Dermis microvascular lymphatic vessel endothelial cell (primary cell): ENCODE measurements around the gene OR8G5. TPM values are rescaled to one million over a fixed set of nuclear protein-coding genes. Genes with fewer than 3 reads are reported as not detected.
"Not testable (repeated sequence)": the region's sequence is repeated elsewhere in the genome, so short reads cannot be mapped to it uniquely, and the experiment has no call there.

Experiments used
- DNase-seq, 2 donors: peaks; one replicate each; pipeline versions ENCODE4 v3.0.0 to v3.0.0-alpha.2; 2010; ENCODE audit warnings: low read depth in 2 of 2
- total RNA-seq: library from RNA; depleted of rRNA; stranded (reverse); fragments of >200 nt; gene quantifications from 2 replicates; pipeline ENCODE4 v1.2.1, GENCODE V29; 2014

Gene OR8G5, protein sequence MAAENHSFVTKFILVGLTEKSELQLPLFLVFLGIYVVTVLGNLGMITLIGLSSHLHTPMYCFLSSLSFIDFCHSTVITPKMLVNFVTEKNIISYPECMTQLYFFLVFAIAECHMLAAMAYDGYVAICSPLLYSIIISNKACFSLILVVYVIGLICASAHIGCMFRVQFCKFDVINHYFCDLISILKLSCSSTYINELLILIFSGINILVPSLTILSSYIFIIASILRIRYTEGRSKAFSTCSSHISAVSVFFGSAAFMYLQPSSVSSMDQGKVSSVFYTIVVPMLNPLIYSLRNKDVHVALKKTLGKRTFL
- not detected in 2 replicates for total RNA-seq

DNA sequence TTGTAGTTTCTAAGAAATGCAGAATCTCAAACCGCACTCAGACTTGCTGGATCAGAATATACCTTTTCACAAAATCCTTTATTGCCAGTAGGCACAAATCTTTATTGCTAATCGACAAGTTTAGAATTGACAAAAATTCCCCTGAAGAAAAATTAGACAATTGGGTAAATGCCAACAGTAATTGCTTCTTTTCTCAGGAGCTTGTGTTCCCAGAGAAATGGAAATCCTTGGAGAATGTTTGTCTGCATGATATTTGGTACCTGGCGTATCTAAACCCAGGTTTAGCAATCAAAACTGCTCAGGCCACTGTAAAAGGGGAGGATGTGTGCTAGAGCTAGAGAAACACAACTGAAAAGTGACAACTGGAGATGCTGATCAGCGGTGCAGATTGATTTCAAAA, at the start of gene OR8G5:
OR8G5 (plus strand) TSS at position 301 of the 400 bp plus-strand sequence. CDS start 8,556 bp downstream, outside the sequence.
- no peak for DNase-seq

DNA sequence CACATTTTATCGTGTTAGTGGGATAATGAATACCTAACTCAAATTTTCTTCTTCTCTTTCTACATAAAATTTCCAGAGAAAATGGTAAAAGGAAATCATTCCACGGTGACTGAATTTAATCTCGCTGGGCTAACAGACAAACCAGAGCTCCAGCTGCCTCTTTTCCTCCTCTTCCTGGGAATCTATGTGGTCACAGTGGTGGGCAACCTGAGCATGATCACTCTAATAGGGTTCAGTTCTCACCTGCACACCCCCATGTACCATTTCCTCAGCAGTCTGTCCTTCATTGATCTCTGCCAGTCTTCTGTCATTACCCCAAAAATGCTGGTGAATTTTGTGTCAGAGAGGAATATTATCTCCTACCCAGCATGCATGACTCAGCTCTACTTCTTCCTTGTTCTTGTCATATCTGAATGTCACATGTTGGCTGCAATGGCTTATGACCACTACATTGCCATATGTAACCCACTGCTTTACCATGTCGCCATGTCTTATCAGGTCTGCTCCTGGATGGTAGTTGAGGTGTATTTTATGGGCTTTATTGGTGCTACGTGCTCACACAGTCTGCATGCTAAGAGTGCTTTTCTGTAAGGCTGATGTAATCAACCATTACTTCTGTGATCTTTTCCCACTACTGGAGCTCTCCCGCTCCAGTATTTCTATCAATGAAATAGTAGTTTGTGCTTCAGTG, 48.9 kb upstream of the OR8G5 start:
- no peak for DNase-seq

DNA sequence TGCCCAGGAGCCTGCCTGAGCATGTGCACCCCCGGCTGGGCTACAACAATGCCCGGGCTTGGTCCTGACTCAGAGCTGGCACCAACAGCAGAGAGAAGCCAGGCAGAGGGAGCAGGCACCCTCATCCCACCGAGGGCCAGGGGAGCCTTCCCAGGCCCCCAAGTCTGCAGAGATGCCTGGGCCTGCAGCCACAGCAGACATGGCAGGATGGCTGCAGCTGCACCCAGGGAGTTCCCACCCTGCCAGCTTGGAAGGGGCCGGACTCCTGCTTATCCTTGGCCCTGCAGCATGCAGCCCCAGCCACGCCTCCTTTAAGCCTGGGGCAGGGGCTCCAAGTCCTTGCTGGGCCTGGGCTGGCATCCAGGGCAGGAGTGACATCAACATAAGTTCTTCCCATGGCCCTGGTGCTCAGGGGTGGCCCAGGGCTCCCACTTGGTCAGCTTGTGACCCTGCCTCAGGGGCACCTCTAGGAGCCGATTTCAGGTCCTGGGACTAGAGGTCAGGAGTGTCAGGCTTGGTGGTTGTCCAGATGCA, 46.3 kb upstream of the OR8G5 start:
- DNase-seq = no peak

DNA sequence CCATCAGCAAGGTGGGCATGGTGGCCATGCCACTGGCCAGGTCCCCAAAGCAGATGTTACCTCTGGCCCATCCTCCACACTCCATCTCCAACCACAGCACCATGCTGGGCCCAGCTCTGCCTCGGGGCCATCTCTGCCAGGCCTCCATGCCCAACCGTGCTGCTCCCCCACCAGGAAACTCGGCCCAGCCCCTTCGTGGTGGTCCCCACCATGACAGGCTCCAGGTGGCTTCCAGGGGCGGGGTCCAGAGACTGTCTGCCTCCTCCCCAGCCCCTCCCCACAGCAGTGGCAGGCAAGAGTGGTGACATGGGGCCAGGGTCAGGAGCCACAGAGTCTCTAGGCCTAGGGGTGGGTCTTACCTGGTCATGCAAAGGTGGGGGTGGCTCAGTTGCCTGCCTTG, 45.8 kb upstream of the OR8G5 start:
- no peak for DNase-seq

DNA sequence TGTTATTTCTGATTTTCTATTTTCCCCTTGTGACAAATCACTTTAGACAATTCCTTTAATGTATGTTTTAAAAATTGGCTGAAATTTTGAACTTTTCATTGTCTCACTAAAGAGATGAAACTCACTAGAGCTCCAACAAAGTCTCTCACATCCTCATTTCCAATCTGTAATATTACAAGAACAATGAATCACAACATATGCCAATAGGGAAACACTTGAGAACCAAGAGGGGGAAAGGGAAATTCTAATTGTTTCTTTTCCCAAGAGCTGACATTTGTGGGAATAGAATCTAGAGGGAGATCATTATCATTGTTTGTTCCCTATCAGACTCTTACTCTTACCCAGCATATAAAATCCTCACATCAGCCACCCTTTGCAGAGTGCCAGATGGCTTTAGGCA, 44.9 kb upstream of the OR8G5 start:
- no peak for DNase-seq

DNA sequence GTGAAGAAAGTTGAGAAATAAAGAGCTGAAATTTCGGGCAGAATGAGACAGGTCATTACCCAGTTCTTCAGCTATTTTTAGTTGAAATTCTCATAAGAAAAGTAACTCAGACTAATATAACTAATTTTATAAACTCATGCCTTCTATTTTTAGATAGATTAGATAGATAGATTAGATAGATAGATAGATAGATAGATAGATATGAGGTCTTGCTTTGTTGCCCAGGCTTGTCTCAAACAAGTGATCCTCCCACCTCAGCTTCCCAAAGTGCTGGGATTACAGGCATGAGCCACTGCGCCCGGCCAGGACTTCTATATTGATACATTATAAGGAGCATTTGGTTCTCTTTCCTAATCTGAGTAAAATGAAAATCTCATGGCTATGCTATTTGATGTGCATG, 42.1 kb upstream of the OR8G5 start:
- no peak for DNase-seq

DNA sequence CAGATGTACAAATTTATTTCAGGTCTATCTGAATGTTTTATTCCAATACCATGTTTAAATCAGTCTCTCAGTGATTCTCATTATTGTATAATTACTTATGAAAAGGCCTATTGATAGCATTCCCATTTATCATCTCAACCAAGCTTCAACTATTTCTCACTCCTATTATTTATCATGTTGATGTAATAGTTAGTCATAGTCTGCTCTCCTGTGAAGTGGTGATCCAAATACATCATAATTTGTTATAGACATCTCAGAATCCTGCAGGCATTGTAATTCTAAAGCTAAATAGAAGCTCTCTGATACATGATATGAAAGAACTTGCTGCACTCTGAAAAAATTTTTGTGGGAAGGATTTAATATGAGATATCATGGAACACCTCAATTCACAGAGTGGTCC, 37.0 kb upstream of the OR8G5 start:
- no peak for DNase-seq

DNA sequence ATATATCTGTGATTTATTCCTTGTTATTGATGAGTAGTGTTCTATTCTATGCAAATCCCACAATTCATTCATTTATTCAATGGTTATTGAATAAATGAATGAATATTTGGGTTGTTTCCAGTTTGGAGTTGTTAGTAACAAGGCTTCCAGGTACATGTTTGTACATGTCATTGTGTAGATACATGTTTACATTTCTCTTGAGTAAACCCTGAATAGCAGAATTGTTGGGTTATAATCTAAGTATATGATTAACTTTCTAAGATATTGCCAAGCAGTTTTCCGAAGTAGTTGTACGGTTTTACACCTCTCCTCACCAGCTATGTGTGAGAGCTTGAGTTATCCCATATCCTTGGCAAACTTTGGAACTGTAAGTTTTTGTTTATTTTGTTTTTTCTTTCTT, 33.8 kb upstream of the OR8G5 start:
- DNase-seq = no peak

DNA sequence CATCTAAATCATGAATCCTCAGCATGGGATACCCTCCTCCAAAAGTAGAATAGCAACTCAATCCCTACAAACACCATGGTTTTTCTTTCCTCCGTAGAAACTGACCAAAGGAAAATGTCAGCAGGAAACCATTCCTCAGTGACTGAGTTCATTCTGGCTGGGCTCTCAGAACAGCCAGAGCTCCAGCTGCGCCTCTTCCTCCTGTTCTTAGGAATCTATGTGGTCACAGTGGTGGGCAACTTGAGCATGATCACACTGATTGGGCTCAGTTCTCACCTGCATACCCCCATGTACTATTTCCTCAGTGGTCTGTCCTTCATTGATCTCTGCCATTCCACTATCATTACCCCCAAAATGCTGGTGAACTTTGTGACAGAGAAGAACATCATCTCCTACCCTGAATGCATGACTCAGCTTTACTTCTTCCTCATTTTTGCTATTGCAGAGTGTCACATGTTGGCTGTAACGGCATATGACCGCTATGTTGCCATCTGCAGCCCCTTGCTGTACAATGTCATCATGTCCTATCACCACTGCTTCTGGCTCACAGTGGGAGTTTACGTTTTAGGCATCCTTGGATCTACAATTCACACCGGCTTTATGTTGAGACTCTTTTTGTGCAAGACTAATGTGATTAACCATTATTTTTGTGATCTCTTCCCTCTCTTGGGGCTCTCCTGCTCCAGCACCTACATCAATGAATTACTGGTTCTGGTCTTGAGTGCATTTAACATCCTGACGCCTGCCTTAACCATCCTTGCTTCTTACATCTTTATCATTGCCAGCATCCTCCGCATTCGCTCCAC, 31.4 kb upstream of the OR8G5 start:
- not testable (repeated sequence) for DNase-seq

DNA sequence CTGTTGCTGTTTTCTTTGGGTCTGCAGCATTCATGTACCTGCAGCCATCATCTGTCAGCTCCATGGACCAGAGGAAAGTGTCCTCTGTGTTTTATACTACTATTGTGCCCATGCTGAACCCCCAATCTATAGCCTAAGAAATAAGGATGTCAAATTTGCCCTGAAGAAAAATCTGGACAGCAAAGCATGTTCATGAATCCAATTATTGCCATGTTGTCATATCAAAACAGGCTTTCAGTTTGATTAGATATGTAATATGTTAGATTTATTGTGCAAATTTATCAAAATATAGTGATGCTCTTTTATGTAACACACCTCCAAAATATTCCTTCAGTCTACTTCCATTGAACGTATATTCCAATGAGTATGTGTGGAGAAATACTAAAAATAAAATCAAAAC, 30.7 kb upstream of the OR8G5 start:
- DNase-seq = no peak

DNA sequence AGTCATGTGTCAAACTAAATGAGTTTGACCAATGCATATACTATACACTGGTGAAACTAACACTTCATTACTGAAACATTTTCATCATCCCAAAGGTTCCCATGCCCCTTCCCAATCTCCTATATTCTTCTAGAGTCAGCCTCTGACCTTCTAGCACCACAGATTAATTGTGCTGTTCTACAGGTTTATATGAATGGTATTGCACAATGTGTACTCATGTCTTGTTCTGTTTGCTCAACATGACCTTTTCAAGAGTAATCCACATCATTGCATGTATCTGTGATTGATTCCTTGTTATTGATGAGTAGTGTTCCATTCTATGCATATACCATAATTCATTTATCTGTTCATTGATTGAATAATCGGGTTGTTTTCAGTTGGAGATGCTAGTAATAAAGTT, 22.8 kb upstream of the OR8G5 start:
- DNase-seq = no peak

DNA sequence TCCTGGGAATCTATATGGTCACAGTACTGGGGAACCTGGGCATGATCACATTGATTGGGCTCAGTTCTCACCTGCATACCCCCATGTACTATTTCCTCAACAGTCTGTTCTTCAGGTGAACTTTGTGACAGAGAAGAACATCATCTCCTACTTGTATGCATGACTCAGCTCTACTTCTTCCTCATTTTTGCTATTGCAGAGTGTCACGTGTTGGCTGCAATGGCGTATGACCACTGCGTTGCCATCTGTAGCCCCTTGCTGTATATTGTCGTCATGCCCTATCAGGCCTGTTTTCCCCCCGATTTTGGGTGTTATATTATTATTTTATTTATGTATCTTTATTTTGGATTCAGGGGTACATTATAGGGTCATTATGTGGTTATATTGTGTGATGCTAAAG, 17.7 kb upstream of the OR8G5 start:
- no peak for DNase-seq

DNA sequence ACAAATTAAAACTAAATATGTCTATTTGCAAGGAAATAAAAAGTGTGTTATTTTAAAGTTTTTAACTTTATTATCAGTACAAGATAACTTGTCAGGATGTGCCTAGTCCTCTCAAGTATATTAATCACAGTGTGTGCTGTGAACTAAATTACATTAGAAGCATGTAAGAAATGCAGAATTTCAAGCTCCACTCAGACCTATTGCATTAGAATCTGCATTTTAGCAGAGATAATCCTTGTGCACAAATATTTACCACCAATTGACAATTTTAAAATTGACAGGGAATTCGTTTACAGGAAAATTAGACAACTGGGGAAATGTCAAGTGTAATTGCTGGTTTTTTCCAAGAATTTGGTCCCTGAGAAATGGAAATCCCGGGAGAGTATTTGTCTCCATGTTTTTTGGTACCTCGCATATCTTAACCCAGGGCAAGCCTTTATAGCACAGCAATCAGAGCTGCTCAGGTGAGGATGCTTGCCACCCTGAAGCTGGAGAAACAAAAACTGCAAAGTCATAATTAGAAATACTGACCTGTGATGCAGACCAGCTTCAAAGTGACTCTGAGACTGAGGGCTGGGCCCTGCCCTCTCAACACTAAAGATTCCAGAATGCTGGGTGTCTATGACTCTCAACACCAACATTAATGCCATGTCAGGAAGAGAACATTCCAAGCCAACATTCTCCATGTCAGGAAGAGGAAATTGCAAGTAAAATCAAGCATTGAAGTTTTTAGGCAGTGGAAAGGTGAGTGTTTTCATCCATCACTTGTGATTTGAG, 15.4 kb upstream of the OR8G5 start, which contains the start of gene OR8G1:
OR8G1 (plus strand) TSS at position 475 of the 777 bp plus-strand sequence. CDS start 8,581 bp downstream, outside the sequence.
- no peak for DNase-seq

DNA sequence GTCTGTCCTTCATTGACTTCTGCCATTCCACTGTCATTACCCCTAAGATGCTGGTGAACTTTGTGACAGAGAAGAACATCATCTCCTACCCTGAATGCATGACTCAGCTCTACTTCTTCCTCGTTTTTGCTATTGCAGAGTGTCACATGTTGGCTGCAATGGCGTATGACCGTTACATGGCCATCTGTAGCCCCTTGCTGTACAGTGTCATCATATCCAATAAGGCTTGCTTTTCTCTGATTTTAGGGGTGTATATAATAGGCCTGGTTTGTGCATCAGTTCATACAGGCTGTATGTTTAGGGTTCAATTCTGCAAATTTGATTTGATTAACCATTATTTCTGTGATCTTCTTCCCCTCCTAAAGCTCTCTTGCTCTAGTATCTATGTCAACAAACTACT, 6.3 kb upstream of the OR8G5 start:
- DNase-seq = not testable (repeated sequence)

DNA sequence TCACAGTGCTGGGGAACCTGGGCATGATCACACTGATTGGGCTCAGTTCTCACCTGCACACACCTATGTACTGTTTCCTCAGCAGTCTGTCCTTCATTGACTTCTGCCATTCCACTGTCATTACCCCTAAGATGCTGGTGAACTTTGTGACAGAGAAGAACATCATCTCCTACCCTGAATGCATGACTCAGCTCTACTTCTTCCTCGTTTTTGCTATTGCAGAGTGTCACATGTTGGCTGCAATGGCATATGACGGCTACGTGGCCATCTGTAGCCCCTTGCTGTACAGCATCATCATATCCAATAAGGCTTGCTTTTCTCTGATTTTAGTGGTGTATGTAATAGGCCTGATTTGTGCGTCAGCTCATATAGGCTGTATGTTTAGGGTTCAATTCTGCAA, 8.9 kb downstream of the OR8G5 start:
- not testable (repeated sequence) for DNase-seq

DNA sequence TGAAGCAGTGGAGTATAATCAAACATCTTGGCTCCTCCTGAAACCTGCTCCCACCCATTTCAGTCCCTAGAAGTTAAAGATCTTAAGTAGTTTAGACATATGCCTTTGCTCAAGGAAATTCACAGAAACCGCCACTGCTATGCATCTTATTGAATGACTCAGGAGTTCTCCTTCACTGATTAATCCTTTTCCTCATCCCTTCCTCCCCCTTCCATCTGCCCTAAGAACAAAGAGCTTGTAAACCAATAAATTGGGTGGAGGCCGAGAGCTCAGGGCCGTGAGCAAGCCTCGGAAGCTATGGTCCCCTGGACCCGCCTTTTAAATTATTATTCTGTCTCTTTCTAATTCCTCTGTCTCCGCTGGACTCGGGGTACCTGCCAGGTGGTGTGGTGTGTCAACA, 14.7 kb downstream of the OR8G5 start:
- not testable (repeated sequence) for DNase-seq

DNA sequence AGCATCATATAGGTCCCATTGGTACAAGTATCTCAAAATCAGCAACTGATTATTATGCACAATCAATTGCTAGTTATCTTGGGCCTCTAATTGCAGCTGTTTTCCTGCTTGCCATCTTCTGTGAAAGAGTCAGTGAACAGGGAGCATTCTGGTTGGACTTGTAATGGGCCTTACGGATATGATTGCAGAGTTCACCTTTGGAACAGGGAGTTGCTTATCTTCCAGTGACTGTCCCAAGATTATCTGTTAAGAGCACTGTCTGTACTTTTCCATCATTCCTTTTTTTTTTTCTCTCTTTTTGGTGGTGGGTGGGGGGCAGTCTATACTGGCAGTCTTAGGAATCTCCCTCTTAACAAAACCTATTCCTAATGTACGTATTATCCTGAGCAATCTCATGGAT, 17.8 kb downstream of the OR8G5 start:
- DNase-seq = no peak

DNA sequence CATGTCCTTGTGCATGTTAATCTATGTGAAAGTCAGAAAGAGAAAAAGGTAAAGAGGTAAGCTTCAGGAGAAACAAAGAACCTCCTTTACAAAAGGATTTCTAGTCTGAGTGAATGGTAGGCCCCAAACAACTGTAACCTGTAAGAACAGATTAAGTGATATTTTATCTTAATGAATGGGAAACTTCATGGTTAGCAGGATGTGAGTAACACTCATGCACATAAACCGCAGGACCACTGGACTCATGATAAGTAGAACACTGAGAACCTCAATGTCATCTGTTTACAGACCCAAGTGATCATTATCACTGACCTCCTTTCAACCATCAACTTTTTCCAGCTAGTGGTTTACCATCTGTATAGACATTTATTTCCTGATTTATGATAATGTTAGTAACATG, 19.9 kb downstream of the OR8G5 start:
- peak in 1 of 2 donors; percentile 47 for DNase-seq

DNA sequence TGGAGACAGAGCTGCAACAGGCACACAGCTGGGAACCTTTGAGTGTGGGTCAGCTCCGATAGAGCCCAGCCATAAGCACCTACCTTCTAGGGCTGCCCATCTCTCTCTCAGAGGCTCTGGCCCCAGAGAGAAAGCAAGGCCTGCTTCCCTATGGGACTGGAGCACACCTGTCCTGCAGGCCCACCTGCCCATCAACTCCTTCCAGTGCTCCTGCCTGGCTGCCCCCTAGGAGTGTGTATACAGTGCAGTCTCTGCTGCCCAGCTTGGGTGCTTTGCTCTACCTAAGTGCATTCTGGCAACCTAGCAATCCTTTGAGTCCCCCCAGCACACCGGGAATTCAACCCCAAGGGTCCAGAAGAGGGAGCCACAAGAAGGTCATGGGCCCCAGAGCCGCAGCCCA, 21.0 kb downstream of the OR8G5 start:
- DNase-seq = no peak

DNA sequence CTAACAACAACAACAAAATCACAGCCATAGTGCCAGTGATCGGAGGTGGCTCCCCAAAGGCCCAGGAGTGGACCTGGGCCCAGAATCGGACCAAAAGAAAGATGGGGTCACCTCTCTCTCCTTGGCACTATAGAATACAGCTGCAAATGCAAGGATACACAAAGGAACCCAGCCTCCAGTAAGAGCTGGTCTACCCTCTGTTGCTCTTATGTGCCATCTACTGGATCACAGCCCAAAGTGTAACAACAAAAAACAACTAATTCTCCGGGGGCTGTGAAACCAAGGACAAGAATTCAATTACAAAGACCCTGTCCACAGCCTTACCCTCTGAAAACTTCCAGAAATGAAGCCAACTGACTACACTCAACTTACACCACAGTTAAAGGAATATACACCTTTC, 21.6 kb downstream of the OR8G5 start:
- no peak for DNase-seq

DNA sequence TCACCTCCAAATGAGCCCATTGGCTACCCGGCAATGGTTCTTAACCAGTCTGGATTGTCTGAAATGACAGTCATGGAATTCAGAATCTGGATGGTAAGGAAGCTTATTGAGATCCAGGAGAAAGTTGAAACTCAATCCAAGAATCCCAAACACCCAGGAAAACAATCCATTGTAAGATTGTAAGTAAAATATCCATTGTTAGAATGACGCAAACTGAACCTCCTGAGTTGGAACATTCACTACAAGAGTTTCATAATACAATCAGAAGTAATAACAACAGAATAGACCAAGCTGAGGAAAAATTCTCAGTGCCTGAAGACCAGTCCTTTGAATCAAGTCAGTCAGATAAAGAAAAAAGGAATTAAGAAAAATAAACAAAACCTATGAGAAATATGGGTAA, 22.1 kb downstream of the OR8G5 start:
- DNase-seq = no peak
